Activated T-cell treated with anti-CD3 and anti-CD28 coated beads for 24 hours (primary cell): ENCODE results near the gene ZFPM1.

Experiments used
- DNase-seq: peaks from one replicate; pipeline ENCODE4 v3.0.0-alpha.2; 2020; ENCODE audit warnings: low read depth

ZFPM1 gene

GRCh38 chr16:88451586-88452481, 1.2 kb upstream of the ZFPM1 start:
- no peak for DNase-seq

GRCh38 chr16:88452482-88453216, 431 bp upstream of the ZFPM1 start:
- peak; percentile 97 for DNase-seq

GRCh38 chr16:88453611-88454522, 787 bp downstream of the ZFPM1 start:
- peak; percentile 21 for DNase-seq

GRCh38 chr16:88454523-88454947, 1.5 kb downstream of the ZFPM1 start:
- no peak for DNase-seq

GRCh38 chr16:88455610-88456355, 2.7 kb downstream of the ZFPM1 start:
- DNase-seq, result peak; percentile 74

- DNase-seq, result peak; percentile 67
These were observed 3.5 kb downstream of the ZFPM1 start for GRCh38 chr16:88456356-88457292.

GRCh38 chr16:88458039-88458772, 5.1 kb downstream of the ZFPM1 start:
- no peak for DNase-seq

GRCh38 chr16:88458773-88459235, 5.7 kb downstream of the ZFPM1 start:
- no peak for DNase-seq

GRCh38 chr16:88459366-88460073, 6.4 kb downstream of the ZFPM1 start:
- DNase-seq, result no peak

- DNase-seq, result no peak
These were observed 7.6 kb downstream of the ZFPM1 start for GRCh38 chr16:88460496-88461330.

- no peak for DNase-seq
These were observed 8.5 kb downstream of the ZFPM1 start for GRCh38 chr16:88461331-88462269.

- no peak for DNase-seq
These were observed 9.3 kb downstream of the ZFPM1 start for GRCh38 chr16:88462396-88462795.

- no peak for DNase-seq
These were observed 10.3 kb downstream of the ZFPM1 start for GRCh38 chr16:88463411-88463810.

- DNase-seq, result no peak
These were observed 11.6 kb downstream of the ZFPM1 start for GRCh38 chr16:88464447-88465318.

- DNase-seq, result no peak
These were observed 12.4 kb downstream of the ZFPM1 start for GRCh38 chr16:88465387-88465983.
